Measurements from ENCODE around the gene VAC14. TPM values are rescaled to one million over a fixed set of nuclear protein-coding genes. Genes with fewer than 3 reads are reported as not detected.

VAC14 gene
- total RNA-seq, 2 experiments from 2014 or later, result 23.0 to 23.6 TPM

- H3K27ac ChIP-seq (ENCODE audit: low read depth in 1 of 2, low read length in 2 of 2), result no peak overlapping the region
- no peak for ATAC-seq (ENCODE audit: poor library complexity)
- no peaks in the 10 kb centered on the region for H3K4me1 ChIP-seq (ENCODE audit: insufficient read depth, low read length)
- H3K4me3 ChIP-seq (ENCODE audit: low read length), result no peak overlapping the region
- Mint-ChIP-seq H3K27me3 (no peaks in the 10 kb centered on the region), H3K27ac (no peak overlapping the region), H3K36me3 (ENCODE audit: low read depth) (peaks cover 77% of the 10 kb centered on the region), H3K4me1 (ENCODE audit: low read depth) (no peaks in the 10 kb centered on the region), H3K9me3 (no peaks in the 10 kb centered on the region), H3K4me3 (no peak overlapping the region)
- H3K36me3 ChIP-seq (ENCODE audit: insufficient read depth, low read length), result peaks cover 56% of the 10 kb centered on the region
- no peaks in the 10 kb centered on the region for H3K9me3 ChIP-seq (ENCODE audit: control insufficient read depth in 1 of 2, insufficient read depth in 1 of 2, low read length in 2 of 2)
- POLR2A ChIA-PET, result no interaction called here
- CTCF ChIA-PET, result no interaction called here
- TF ChIP-seq, protein P1, sequence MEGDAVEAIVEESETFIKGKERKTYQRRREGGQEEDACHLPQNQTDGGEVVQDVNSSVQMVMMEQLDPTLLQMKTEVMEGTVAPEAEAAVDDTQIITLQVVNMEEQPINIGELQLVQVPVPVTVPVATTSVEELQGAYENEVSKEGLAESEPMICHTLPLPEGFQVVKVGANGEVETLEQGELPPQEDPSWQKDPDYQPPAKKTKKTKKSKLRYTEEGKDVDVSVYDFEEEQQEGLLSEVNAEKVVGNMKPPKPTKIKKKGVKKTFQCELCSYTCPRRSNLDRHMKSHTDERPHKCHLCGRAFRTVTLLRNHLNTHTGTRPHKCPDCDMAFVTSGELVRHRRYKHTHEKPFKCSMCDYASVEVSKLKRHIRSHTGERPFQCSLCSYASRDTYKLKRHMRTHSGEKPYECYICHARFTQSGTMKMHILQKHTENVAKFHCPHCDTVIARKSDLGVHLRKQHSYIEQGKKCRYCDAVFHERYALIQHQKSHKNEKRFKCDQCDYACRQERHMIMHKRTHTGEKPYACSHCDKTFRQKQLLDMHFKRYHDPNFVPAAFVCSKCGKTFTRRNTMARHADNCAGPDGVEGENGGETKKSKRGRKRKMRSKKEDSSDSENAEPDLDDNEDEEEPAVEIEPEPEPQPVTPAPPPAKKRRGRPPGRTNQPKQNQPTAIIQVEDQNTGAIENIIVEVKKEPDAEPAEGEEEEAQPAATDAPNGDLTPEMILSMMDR (IDR thresholded peaks at IDR 0.05), result no peak
- no peaks in the 10 kb centered on the region for H3K27me3 ChIP-seq (ENCODE audit: control insufficient read depth in 1 of 2, insufficient read depth in 2 of 2, low read length in 2 of 2)
- intact Hi-C loops (cut with DNase I, micrococcal nuclease), result no loop called here
- no peak for DNase-seq
These were observed 31.8 kb downstream of the VAC14 start for GRCh38 chr16:70769131-70769530.

GRCh38 chr16:70768203-70768580 lies 32.8 kb downstream of the VAC14 start:
- POLR2A ChIA-PET, result no interaction called here
- H3K36me3 Mint-ChIP-seq (ENCODE audit: low read depth), result peaks cover 71% of the 10 kb centered on the region
- CTCF ChIA-PET, result interaction anchor here (0.7 kb wide), 1 partner anchor 114 kb away, joined by 3 read pairs; no protein-coding TSS in a partner anchor

GRCh38 chr16:70767377-70768202 lies 33.4 kb downstream of the VAC14 start:
- H3K36me3 Mint-ChIP-seq (ENCODE audit: low read depth), result peaks cover 67% of the 10 kb centered on the region

More at GRCh38 chr16:70768203-70768580, 32.8 kb downstream of the VAC14 start:
- Mint-ChIP-seq H3K27me3 (no peaks in the 10 kb centered on the region), H3K27ac (no peak overlapping the region), H3K9me3 (no peaks in the 10 kb centered on the region), H3K4me1 (ENCODE audit: low read depth) (no peaks in the 10 kb centered on the region), H3K4me3 (no peak overlapping the region)
- intact Hi-C loops (cut with DNase I, micrococcal nuclease), result no loop called here
- Histone ChIP-seq H3K36me3 (ENCODE audit: insufficient read depth, low read length) (peaks cover 52% of the 10 kb centered on the region), H3K4me1 (ENCODE audit: insufficient read depth, low read length) (no peaks in the 10 kb centered on the region), H3K9me3 (ENCODE audit: control insufficient read depth in 1 of 2, insufficient read depth in 1 of 2, low read length in 2 of 2) (no peaks in the 10 kb centered on the region), H3K27ac (ENCODE audit: low read depth in 1 of 2, low read length in 2 of 2) (no peak overlapping the region), H3K4me3 (ENCODE audit: low read length) (no peak overlapping the region), H3K27me3 (ENCODE audit: control insufficient read depth in 1 of 2, insufficient read depth in 2 of 2, low read length in 2 of 2) (no peaks in the 10 kb centered on the region)
- ATAC-seq (ENCODE audit: poor library complexity) (no peak), DNase-seq (no peak)
- TF ChIP-seq, protein P1 (IDR thresholded peaks at IDR 0.05), result no peak

More at GRCh38 chr16:70767377-70768202, 33.4 kb downstream of the VAC14 start:
- Mint-ChIP-seq H3K27ac (no peak overlapping the region), H3K9me3 (no peaks in the 10 kb centered on the region), H3K27me3 (no peaks in the 10 kb centered on the region), H3K4me3 (no peak overlapping the region), H3K4me1 (ENCODE audit: low read depth) (no peaks in the 10 kb centered on the region)
- intact Hi-C loops (cut with DNase I, micrococcal nuclease), result no loop called here
- no peak for ATAC-seq (ENCODE audit: poor library complexity)
- no peaks in the 10 kb centered on the region for H3K27me3 ChIP-seq (ENCODE audit: control insufficient read depth in 1 of 2, insufficient read depth in 2 of 2, low read length in 2 of 2)
- ChIA-PET POLR2A (no interaction called here), CTCF (no interaction called here)
- no peaks in the 10 kb centered on the region for H3K9me3 ChIP-seq (ENCODE audit: control insufficient read depth in 1 of 2, insufficient read depth in 1 of 2, low read length in 2 of 2)
- H3K4me3 ChIP-seq (ENCODE audit: low read length), result no peak overlapping the region
- peaks cover 53% of the 10 kb centered on the region for H3K36me3 ChIP-seq (ENCODE audit: insufficient read depth, low read length)
- no peak overlapping the region for H3K27ac ChIP-seq (ENCODE audit: low read depth in 1 of 2, low read length in 2 of 2)
- H3K4me1 ChIP-seq (ENCODE audit: insufficient read depth, low read length), result no peaks in the 10 kb centered on the region
- no peak for DNase-seq
- TF ChIP-seq, protein P1 (IDR thresholded peaks at IDR 0.05), result no peak

Measured in CD4-positive, alpha-beta T cell (primary cell).